ENCODE measurements around the gene CFAP68.

DNA sequence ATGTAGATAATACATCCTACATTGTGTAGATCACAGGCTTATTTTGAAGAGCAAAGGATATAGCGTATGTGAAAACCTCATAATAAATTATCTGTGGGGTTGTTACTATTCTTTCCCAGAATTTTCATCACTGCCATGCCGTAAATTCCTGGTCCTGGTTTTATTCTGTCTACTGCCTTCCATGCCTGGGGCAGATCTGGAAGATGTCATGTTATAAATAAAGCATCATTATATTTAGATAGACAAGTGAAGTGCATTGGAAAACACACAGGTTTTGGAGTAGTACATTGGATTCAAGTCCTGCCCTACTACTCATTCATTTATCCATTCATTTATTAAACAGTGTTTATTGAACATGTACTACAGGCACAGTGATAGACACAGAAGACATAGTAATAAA lies 41.6 kb downstream of the CFAP68 start:
- TF ChIP-seq, protein P1, sequence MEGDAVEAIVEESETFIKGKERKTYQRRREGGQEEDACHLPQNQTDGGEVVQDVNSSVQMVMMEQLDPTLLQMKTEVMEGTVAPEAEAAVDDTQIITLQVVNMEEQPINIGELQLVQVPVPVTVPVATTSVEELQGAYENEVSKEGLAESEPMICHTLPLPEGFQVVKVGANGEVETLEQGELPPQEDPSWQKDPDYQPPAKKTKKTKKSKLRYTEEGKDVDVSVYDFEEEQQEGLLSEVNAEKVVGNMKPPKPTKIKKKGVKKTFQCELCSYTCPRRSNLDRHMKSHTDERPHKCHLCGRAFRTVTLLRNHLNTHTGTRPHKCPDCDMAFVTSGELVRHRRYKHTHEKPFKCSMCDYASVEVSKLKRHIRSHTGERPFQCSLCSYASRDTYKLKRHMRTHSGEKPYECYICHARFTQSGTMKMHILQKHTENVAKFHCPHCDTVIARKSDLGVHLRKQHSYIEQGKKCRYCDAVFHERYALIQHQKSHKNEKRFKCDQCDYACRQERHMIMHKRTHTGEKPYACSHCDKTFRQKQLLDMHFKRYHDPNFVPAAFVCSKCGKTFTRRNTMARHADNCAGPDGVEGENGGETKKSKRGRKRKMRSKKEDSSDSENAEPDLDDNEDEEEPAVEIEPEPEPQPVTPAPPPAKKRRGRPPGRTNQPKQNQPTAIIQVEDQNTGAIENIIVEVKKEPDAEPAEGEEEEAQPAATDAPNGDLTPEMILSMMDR (IDR thresholded peaks at IDR 0.05 in 2 of 3, conservative IDR thresholded peaks at IDR 0.05 in 1 of 3; ENCODE audit: borderline replicate concordance in 1 of 3, insufficient read depth in 1 of 3, low read depth in 2 of 3, low read length in 2 of 3) = no peak
- no peak for TF ChIP-seq TCF7L2 (IDR thresholded peaks at IDR 0.05; ENCODE audit: borderline replicate concordance, extremely low read depth, insufficient read depth, insufficient read length)
- no peak for TF ChIP-seq SP1 (IDR thresholded peaks at IDR 0.05; ENCODE audit: low read depth)
- no peak for TF ChIP-seq POLR2A (IDR thresholded peaks at IDR 0.05; ENCODE audit: borderline replicate concordance, extremely low read depth, insufficient read depth, insufficient read length)
- TF ChIP-seq EZH2 (IDR thresholded peaks at IDR 0.05) = no peak
- TF ChIP-seq POLR2AphosphoS5 (IDR thresholded peaks at IDR 0.05; ENCODE audit: low read depth, low read length) = no peak
- TF ChIP-seq, protein P2, sequence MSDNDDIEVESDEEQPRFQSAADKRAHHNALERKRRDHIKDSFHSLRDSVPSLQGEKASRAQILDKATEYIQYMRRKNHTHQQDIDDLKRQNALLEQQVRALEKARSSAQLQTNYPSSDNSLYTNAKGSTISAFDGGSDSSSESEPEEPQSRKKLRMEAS (IDR thresholded peaks at IDR 0.05) = no peak
- no peak for TF ChIP-seq ZNF274 (IDR thresholded peaks at IDR 0.05; ENCODE audit: low read depth, low read length)
- TF ChIP-seq SIN3A (IDR thresholded peaks at IDR 0.05; ENCODE audit: low read depth) = no peak
- TF ChIP-seq, protein P3, sequence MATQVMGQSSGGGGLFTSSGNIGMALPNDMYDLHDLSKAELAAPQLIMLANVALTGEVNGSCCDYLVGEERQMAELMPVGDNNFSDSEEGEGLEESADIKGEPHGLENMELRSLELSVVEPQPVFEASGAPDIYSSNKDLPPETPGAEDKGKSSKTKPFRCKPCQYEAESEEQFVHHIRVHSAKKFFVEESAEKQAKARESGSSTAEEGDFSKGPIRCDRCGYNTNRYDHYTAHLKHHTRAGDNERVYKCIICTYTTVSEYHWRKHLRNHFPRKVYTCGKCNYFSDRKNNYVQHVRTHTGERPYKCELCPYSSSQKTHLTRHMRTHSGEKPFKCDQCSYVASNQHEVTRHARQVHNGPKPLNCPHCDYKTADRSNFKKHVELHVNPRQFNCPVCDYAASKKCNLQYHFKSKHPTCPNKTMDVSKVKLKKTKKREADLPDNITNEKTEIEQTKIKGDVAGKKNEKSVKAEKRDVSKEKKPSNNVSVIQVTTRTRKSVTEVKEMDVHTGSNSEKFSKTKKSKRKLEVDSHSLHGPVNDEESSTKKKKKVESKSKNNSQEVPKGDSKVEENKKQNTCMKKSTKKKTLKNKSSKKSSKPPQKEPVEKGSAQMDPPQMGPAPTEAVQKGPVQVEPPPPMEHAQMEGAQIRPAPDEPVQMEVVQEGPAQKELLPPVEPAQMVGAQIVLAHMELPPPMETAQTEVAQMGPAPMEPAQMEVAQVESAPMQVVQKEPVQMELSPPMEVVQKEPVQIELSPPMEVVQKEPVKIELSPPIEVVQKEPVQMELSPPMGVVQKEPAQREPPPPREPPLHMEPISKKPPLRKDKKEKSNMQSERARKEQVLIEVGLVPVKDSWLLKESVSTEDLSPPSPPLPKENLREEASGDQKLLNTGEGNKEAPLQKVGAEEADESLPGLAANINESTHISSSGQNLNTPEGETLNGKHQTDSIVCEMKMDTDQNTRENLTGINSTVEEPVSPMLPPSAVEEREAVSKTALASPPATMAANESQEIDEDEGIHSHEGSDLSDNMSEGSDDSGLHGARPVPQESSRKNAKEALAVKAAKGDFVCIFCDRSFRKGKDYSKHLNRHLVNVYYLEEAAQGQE (IDR thresholded peaks at IDR 0.05; ENCODE audit: low read depth) = no peak
- TF ChIP-seq JUND (IDR thresholded peaks at IDR 0.05) = no peak
